GM12892 (cell line): ENCODE data around the gene MVP.

Source experiments
- POLR2A ChIP-seq: IDR thresholded peaks from 2 replicates; pipeline ENCODE4 v1.6.1; 2011; ENCODE audit warnings: low read depth, low read length, control low read depth
- POLR2AphosphoS5 ChIP-seq: IDR thresholded peaks from 2 replicates; pipeline ENCODE4 v1.6.1; 2011; ENCODE audit warnings: low read depth, low read length, control low read depth
- TAF1 ChIP-seq: IDR thresholded peaks from 2 replicates; pipeline ENCODE4 v1.6.1; 2011; ENCODE audit warnings: low read depth, mild to moderate bottlenecking, control low read depth, low read length, borderline replicate concordance

GRCh38 chr16:29784901-29785500 lies 35.3 kb upstream of the MVP start:
- TF ChIP-seq POLR2AphosphoS5 = no peak
- no peak for TF ChIP-seq POLR2A
- no peak for TF ChIP-seq TAF1
